Keratinocyte (primary cell): Measurements from ENCODE around the gene TOR3A.

Source experiments
- EZH2 ChIP-seq: IDR thresholded peaks from one replicate; pipeline ENCODE4 v1.6.1; 2012; ENCODE audit warnings: inconsistent platforms, mild to moderate bottlenecking, low read length, moderate library complexity
- TF ChIP-seq, protein P1 (sequence below), 3 experiments: IDR thresholded peaks in 1 of 3; conservative IDR thresholded peaks in 1 of 3; optimal IDR thresholded peaks in 1 of 3; 2 replicates in 2 of 3; 3 replicates in 1 of 3; pipeline versions ENCODE3 to v1.5.1; 2011; ENCODE audit warnings: low read length in 3 of 3, mild to moderate bottlenecking in 3 of 3, moderate library complexity in 2 of 3, control low read depth in 1 of 3, inconsistent platforms in 1 of 3; ENCODE audit not compliant: insufficient read depth in 2 of 3; ENCODE audit errors: extremely low read depth in 1 of 3

DNA sequence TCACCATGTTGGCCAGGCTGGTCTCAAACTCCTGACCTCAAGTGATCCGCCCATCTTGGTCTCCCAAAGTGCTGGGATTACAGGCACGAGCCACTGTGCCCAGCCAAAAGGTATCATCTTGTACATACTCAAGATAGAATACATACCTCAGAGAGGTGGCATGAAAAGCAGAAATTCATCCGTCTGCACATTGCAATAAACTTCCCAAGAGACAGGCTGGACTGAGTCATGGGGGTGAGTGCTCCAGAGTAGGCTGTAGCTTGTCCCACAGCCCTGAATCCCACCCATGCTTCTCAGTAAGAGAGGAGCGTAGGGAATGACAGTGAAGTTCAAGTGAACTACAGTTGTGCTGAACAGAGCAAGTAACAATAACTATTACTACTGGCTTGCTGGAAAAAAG is 19.7 kb downstream of the TOR3A start:
- TF ChIP-seq, protein P1, sequence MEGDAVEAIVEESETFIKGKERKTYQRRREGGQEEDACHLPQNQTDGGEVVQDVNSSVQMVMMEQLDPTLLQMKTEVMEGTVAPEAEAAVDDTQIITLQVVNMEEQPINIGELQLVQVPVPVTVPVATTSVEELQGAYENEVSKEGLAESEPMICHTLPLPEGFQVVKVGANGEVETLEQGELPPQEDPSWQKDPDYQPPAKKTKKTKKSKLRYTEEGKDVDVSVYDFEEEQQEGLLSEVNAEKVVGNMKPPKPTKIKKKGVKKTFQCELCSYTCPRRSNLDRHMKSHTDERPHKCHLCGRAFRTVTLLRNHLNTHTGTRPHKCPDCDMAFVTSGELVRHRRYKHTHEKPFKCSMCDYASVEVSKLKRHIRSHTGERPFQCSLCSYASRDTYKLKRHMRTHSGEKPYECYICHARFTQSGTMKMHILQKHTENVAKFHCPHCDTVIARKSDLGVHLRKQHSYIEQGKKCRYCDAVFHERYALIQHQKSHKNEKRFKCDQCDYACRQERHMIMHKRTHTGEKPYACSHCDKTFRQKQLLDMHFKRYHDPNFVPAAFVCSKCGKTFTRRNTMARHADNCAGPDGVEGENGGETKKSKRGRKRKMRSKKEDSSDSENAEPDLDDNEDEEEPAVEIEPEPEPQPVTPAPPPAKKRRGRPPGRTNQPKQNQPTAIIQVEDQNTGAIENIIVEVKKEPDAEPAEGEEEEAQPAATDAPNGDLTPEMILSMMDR (optimal IDR thresholded peaks at IDR 0.05 in 1 of 3, IDR thresholded peaks at IDR 0.05 in 1 of 3, conservative IDR thresholded peaks at IDR 0.05 in 1 of 3; ENCODE audit: extremely low read depth in 1 of 3, insufficient read depth in 2 of 3, low read length in 3 of 3): no peak
- TF ChIP-seq EZH2: no peak
